Ammon's horn (tissue), 1 donor: Measurements from ENCODE around the gene SKP1.
A peak's percentile ranks its signal among the peaks of the same experiment; 100 is the strongest.

Experiments
- DNase-seq: peaks from one replicate; pipeline ENCODE4 v3.0.0-alpha.2; 2016; ENCODE audit warnings: low spot score

The SKP1 gene

GRCh38 chr5:134143944-134144941, 32.5 kb downstream of the SKP1 start:
- DNase-seq, result no peak

DNA sequence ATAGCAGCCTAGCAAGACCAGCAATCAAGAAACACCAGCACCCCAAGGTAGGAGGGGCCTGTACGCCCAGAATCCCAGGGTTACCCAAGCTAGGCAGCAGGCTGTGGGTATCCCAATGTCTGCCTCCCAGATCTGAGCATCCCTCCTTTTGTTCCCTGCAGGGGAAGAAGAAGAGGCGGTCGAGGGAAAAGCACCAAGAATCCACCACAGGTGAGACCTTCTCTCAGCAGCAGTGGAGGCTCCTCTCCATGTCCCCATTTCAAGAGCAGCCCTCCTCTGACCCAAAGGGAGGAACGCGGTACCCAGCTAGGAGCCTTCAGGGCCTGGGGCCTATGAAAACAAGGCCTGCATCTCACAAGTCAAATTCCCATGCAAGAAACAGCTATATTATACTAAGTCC, 33.3 kb downstream of the SKP1 start:
- no peak for DNase-seq

DNA sequence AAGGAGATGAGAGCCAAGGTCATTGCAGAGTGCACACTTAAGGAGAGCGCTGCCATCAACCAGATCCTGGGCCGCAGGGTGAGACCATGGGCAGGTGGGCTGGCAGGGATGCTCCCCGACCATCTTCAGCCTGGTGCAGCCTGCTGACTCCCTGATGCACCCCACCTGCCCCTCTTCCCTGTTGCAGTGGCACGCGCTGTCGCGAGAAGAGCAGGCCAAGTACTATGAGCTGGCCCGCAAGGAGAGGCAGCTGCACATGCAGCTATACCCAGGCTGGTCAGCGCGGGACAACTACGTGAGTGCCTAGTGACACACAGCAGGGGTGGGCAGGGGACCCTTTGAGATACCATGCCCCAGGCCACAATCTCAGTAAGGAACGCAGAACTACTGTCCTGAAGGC, 33.9 kb downstream of the SKP1 start:
- no peak for DNase-seq

DNA sequence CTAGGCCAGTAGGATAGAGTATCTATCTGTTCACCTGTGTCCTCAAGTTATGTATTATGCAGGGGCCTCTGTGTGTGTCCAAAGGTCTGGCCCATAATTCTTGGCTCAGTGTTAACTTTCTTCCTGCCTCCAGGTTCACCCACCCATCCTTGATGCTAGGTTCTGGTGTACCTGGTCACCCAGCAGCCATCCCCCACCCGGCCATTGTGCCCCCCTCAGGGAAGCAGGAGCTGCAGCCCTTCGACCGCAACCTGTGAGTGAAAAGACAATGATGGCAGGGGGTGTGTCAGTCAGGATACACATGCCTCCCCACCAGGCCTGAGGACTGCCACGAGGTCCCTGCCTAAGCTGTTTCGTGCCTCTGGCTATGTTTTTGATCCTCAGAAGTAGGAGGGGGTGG, 34.7 kb downstream of the SKP1 start:
- DNase-seq, result no peak

GRCh38 chr5:134141331-134142050, 35.3 kb downstream of the SKP1 start:
- no peak for DNase-seq

- peak; percentile 67 for DNase-seq
Observed at GRCh38 chr5:134140530-134141201, 36.1 kb downstream of the SKP1 start.

DNA sequence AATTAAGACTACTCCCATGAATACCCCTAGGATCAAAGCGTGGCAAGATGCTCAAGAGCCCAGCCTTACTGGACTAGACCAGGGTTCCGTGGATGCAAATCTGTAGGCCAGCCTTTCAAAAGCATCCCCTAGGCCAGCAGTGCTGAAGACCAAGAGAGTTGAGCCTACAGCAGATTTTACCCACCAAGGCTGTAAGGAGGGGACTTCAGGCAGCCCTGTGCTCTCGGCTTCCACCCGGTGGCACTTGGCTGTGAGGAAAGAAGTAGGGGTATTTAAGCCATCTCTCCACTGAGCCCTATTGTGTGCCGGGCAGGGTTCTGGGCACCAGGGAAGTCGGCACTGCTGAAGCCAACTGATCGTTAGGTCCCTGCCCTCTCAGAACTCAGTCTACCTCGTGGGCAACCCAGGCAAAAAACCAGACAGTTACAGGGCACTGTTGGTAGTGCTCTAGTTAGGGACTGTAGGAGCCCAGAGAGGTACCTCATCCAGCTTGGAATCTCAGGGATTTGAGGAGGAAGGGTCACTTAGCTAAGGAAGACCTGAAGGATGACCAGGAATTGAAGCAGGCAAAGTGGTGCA, 36.8 kb downstream of the SKP1 start:
- DNase-seq, result no peak

GRCh38 chr5:134139377-134139851, 37.3 kb downstream of the SKP1 start:
- DNase-seq, result no peak

- no peak for DNase-seq
Observed at GRCh38 chr5:134138416-134139376, 38.1 kb downstream of the SKP1 start.

GRCh38 chr5:134136771-134137170, 40.0 kb downstream of the SKP1 start:
- DNase-seq, result no peak

DNA sequence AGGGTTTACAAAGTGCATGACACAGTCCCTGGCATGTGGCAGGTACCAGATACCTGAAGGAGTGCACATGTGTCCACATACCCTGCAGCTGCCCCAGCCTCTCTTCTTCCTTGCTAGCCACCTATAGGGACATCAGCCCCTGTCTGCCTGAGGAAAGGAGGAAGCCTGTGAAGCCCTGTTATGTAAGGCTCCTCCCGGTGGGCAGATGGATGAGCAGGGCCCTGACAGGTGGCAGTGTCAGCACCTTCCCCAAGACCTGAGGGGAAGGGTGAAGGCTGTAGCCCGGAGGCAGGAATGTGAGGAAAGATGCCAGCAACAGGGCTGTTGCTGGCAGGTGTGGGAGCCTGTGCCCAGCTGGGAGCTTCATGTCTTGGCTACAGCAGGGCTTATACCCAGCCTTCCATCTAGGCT, 40.5 kb downstream of the SKP1 start:
- no peak for DNase-seq

GRCh38 chr5:134135091-134135655, 41.6 kb downstream of the SKP1 start:
- no peak for DNase-seq

DNA sequence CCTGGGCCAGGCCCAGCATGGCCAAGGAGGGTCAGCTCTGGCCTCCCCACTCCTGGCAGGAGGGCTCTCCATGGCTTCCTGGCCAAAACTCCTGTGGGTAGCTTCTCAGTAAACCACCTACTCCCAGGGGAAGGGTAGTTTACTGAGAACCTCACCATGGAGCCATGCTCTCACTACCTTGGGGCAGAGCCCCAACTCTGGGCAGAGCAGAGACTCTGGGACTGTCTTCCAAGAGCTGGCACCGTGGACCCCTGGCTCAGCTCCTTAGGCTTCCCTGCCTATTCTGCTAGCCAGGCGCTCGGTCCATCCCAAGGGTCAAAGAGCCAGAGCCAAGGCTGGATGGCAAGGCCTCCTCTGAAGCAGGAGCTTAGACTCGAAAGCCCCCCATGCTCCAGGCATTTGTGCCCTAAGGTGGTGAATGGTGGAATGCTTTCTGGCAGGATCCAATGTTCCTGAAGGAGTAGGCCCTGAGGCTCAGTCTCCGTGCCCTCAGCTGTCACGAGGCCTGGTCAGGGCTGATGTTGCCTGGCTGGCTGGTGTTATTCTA, 42.7 kb downstream of the SKP1 start:
- DNase-seq, result no peak

DNA sequence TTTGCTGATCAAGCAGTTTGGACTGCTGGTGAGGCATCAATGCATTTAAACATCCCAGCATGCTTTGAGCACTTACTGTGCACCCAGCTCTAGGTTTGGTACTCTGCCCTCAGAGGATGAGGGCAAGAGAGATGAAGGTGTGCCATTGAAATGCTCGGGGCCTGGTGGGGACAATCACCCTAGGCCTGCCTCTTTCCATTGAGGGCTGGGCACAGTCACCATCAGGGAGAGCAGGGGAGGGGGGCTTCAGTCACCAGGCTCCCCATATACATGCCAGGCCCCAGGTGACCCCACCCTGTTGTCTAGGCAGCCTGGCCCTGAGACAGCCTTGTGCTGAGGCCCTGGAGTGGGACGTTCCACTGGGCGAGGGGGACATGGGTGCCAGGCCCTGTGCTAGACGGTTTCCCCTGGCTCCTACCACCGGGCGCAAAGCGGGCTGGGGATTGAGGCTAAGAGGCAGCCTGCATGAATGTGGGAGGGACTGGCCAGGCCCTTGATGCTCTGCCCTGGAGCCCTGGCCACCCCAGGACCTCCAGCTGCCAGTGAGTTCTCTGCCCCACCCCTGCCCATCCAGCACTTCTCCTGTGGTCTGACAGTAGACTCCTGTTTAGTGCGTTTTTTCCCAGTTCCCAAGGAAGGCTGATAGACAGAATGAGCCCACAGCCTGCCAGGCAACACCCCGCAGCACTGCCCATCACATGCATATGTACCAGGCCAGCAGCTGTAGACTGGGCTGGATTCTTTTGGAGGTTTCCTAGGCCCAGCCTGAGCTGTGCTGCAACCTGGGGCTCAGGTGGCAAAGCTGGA, 43.4 kb downstream of the SKP1 start:
- no peak for DNase-seq

- no peak for DNase-seq
Observed at GRCh38 chr5:134132372-134133187, 44.2 kb downstream of the SKP1 start.

GRCh38 chr5:134131578-134132350, 45.0 kb downstream of the SKP1 start:
- DNase-seq, result no peak

- DNase-seq, result no peak
Observed at GRCh38 chr5:134131165-134131564, 45.6 kb downstream of the SKP1 start.
